Panc1 (cell line): Measurements from ENCODE around the gene IFI44. TPM values are rescaled to one million over a fixed set of nuclear protein-coding genes. Genes with fewer than 3 reads are reported as not detected.

Experiments
- ATAC-seq: fragments of 200-7000 bp; cut with Tn5 transposase; 2 replicates; pipeline ENCODE4 v1.9.1; 2020; ENCODE audit warnings: mild to moderate bottlenecking, moderate library complexity
- BruUV-seq: library from RNA; stranded (reverse); fragments of 400-500 nt; replicated peaks from 2 replicates; lab custom pipeline; 2021; lab: Mats Ljungman, UMichigan
- CTCF ChIA-PET: fragments of 300-600 bp; sonication (Branson Sonifier 250); formaldehyde crosslinking; loops from one replicate; lab custom pipeline; 2022; ENCODE audit warnings: antibody characterized with exemption; lab: Charles Lee
- POLR2A ChIA-PET: fragments of 300-600 bp; sonication (Branson Sonifier 250); formaldehyde crosslinking; loops from one replicate; lab custom pipeline; 2022; ENCODE audit warnings: antibody characterized with exemption; lab: Charles Lee
- DNase-seq: peaks from one replicate; pipeline ENCODE4 v3.0.0-alpha.2; 2010; ENCODE audit warnings: low read depth, low spot score
- H3K27ac ChIP-seq: 2 replicates; pipeline ENCODE4 v1.5.1; 2011; ENCODE audit warnings: mild to moderate bottlenecking, low read length, inconsistent platforms
- H3K27me3 ChIP-seq: fragments of 200-500 bp; sonication (Bioruptor generic); 2 replicates; pipeline ENCODE4 v1.6.0; 2014; ENCODE audit warnings: low read length, inconsistent platforms; ENCODE audit not compliant: control insufficient read depth, insufficient read depth
- H3K36me3 ChIP-seq: fragments of 200-500 bp; sonication (Bioruptor generic); 2 replicates; pipeline ENCODE4 v1.5.1; 2014; ENCODE audit warnings: inconsistent platforms, mild to moderate bottlenecking, low read length, moderate library complexity; ENCODE audit not compliant: control insufficient read depth, insufficient read depth
- H3K4me1 ChIP-seq: 2 replicates; pipeline ENCODE4 v1.5.1; 2011; ENCODE audit warnings: inconsistent platforms, mild to moderate bottlenecking, low read length, moderate library complexity; ENCODE audit not compliant: control insufficient read depth, insufficient read depth
- H3K4me3 ChIP-seq, 2 experiments: 2 replicates each; pipeline ENCODE4 v1.5.1; 2011 to 2012; ENCODE audit warnings: low read depth in 2 of 2, low read length in 2 of 2, mild to moderate bottlenecking in 2 of 2, inconsistent platforms in 1 of 2, moderate library complexity in 1 of 2
- H3K9me3 ChIP-seq: fragments of 200-500 bp; sonication (Bioruptor generic); 2 replicates; pipeline ENCODE4 v1.5.1; 2014; ENCODE audit warnings: low read depth, mild to moderate bottlenecking, inconsistent platforms, low read length, moderate library complexity; ENCODE audit not compliant: control insufficient read depth, insufficient read depth
- POLR2AphosphoS5 ChIP-seq: IDR thresholded peaks from 2 replicates; pipeline ENCODE4 v1.6.1; 2012; ENCODE audit warnings: mild to moderate bottlenecking, low read depth, low read length, moderate library complexity
- SIN3A ChIP-seq: IDR thresholded peaks from 2 replicates; pipeline ENCODE4 v1.6.1; 2012; ENCODE audit warnings: low read depth, mild to moderate bottlenecking, low read length, moderate library complexity, borderline replicate concordance; ENCODE audit not compliant: insufficient read depth
- TCF7L2 ChIP-seq: IDR thresholded peaks from 2 replicates; pipeline ENCODE4 v1.6.1; 2011; ENCODE audit warnings: mild to moderate bottlenecking, low read depth, low read length, inconsistent platforms
- in situ Hi-C: cut with HindIII; loops from 2 replicates; pipeline ENCODE4 v1.10.0; 2016; ENCODE audit warnings: low sequenced_read_pairs, low pct_unique_long_range_greater_than_20kb
- intact Hi-C: fragments of 100-400 bp; cut with micrococcal nuclease; formaldehyde crosslinking; loops from one replicate; pipeline ENCODE4 v1.10.0; 2022; ENCODE audit not compliant: unreplicated experiment
- total RNA-seq: library from RNA; stranded (reverse); gene quantifications from one replicate; pipeline ENCODE4 v1.2.1, GENCODE V29; 2021; ENCODE audit not compliant: unreplicated experiment
- TF ChIP-seq, protein P1 (sequence below), 2 experiments: IDR thresholded peaks; 2 replicates each; pipeline ENCODE4 v1.6.1; 2011 to 2012; ENCODE audit warnings: low read depth in 2 of 2, control low read depth in 1 of 2, low read length in 1 of 2, mild to moderate bottlenecking in 1 of 2, moderate library complexity in 1 of 2; ENCODE audit not compliant: insufficient read depth in 1 of 2
- TF ChIP-seq, protein P2 (sequence below): fragments of 450-650 bp; IDR thresholded peaks from 2 replicates; pipeline ENCODE4 v1.5.1; 2017; ENCODE audit warnings: mild to moderate bottlenecking

Gene IFI44
- total RNA-seq, 1 experiment from 2014 or later, result 2.0 TPM

DNA sequence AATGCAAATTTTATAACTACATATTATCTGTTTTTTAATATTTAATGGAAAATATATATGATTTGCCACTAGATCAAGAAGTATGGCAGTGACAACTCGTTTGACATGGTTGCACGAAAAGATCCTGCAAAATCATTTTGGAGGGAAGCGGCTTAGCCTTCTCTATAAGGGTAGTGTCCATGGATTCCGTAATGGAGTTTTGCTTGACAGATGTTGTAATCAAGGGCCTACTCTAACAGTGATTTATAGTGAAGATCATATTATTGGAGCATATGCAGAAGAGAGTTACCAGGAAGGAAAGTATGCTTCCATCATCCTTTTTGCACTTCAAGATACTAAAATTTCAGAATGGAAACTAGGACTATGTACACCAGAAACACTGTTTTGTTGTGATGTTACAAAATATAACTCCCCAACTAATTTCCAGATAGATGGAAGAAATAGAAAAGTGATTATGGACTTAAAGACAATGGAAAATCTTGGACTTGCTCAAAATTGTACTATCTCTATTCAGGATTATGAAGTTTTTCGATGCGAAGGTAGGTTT lies 556 bp downstream of the IFI44 start:
- DNase-seq, result no peak
- H3K4me3 ChIP-seq, result no peak overlapping the region; a peak in 1 of 4 replicates
- no peak for TF ChIP-seq SIN3A
- TF ChIP-seq, protein P1, sequence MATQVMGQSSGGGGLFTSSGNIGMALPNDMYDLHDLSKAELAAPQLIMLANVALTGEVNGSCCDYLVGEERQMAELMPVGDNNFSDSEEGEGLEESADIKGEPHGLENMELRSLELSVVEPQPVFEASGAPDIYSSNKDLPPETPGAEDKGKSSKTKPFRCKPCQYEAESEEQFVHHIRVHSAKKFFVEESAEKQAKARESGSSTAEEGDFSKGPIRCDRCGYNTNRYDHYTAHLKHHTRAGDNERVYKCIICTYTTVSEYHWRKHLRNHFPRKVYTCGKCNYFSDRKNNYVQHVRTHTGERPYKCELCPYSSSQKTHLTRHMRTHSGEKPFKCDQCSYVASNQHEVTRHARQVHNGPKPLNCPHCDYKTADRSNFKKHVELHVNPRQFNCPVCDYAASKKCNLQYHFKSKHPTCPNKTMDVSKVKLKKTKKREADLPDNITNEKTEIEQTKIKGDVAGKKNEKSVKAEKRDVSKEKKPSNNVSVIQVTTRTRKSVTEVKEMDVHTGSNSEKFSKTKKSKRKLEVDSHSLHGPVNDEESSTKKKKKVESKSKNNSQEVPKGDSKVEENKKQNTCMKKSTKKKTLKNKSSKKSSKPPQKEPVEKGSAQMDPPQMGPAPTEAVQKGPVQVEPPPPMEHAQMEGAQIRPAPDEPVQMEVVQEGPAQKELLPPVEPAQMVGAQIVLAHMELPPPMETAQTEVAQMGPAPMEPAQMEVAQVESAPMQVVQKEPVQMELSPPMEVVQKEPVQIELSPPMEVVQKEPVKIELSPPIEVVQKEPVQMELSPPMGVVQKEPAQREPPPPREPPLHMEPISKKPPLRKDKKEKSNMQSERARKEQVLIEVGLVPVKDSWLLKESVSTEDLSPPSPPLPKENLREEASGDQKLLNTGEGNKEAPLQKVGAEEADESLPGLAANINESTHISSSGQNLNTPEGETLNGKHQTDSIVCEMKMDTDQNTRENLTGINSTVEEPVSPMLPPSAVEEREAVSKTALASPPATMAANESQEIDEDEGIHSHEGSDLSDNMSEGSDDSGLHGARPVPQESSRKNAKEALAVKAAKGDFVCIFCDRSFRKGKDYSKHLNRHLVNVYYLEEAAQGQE (IDR thresholded peaks at IDR 0.05; ENCODE audit: insufficient read depth in 1 of 2, low read depth in 2 of 2, low read length in 1 of 2), result no peak
- TF ChIP-seq POLR2AphosphoS5, result no peak
- TF ChIP-seq TCF7L2, result no peak
- TF ChIP-seq, protein P2, sequence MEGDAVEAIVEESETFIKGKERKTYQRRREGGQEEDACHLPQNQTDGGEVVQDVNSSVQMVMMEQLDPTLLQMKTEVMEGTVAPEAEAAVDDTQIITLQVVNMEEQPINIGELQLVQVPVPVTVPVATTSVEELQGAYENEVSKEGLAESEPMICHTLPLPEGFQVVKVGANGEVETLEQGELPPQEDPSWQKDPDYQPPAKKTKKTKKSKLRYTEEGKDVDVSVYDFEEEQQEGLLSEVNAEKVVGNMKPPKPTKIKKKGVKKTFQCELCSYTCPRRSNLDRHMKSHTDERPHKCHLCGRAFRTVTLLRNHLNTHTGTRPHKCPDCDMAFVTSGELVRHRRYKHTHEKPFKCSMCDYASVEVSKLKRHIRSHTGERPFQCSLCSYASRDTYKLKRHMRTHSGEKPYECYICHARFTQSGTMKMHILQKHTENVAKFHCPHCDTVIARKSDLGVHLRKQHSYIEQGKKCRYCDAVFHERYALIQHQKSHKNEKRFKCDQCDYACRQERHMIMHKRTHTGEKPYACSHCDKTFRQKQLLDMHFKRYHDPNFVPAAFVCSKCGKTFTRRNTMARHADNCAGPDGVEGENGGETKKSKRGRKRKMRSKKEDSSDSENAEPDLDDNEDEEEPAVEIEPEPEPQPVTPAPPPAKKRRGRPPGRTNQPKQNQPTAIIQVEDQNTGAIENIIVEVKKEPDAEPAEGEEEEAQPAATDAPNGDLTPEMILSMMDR, result no peak
- no peak for ATAC-seq
- BruUV-seq, result TSS peak; percentile 81
- intact Hi-C loops (no loop called here), in situ Hi-C loops (no loop called here)
- H3K27ac ChIP-seq, result no peak overlapping the region
- H3K27me3 ChIP-seq, result no peaks in the 10 kb centered on the region
- POLR2A ChIA-PET, result no interaction called here
- no peaks in the 10 kb centered on the region for H3K4me1 ChIP-seq
- no peaks in the 10 kb centered on the region for H3K9me3 ChIP-seq
- no peaks in the 10 kb centered on the region for H3K36me3 ChIP-seq
- CTCF ChIA-PET, result no interaction called here

DNA sequence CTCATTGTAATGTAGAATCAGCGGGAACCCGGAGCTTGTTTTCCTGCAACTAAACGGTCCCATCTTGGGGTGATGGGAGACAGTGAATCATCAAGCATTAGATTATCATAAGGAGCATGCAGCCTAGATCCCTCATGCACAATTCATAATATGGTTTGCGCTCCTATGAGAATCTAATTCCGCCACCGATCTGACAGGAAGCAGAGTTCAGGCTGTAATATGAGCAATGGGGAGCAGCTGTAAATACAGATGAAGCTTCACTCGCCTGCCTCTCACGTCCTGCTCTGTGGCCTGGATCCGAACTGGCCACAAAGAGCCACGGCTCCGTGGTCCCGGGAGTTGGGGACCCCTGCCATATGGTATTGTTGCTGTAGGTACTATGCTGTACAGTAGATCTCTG lies 1.6 kb downstream of the IFI44 start:
- ATAC-seq, result no peak
- H3K27ac ChIP-seq, result no peak overlapping the region
- ChIA-PET POLR2A (no interaction called here), CTCF (no interaction called here)
- no peak for DNase-seq
- no peaks in the 10 kb centered on the region for H3K9me3 ChIP-seq
- H3K36me3 ChIP-seq, result no peaks in the 10 kb centered on the region
- TF ChIP-seq, protein P1 (IDR thresholded peaks at IDR 0.05; ENCODE audit: insufficient read depth in 1 of 2, low read depth in 2 of 2, low read length in 1 of 2), result no peak
- no peak for TF ChIP-seq POLR2AphosphoS5
- no peak for TF ChIP-seq TCF7L2
- no peak for TF ChIP-seq SIN3A
- TF ChIP-seq, protein P2, result no peak
- in situ Hi-C loops (no loop called here), intact Hi-C loops (no loop called here)
- BruUV-seq, result no TSS peak
- no peaks in the 10 kb centered on the region for H3K27me3 ChIP-seq
- H3K4me3 ChIP-seq, result peak overlapping the region in 1 of 2 experiments; percentile 21; a peak in 1 of 4 replicates
- no peaks in the 10 kb centered on the region for H3K4me1 ChIP-seq
